GM12874 (cell line): ENCODE results near the gene INSL3.

ENCODE experiments used
- CTCF ChIP-seq: IDR thresholded peaks from 2 replicates; pipeline ENCODE4 v1.5.1; 2011; ENCODE audit warnings: low read depth, mild to moderate bottlenecking, control low read depth, low read length, moderate library complexity; ENCODE audit not compliant: insufficient read depth

The INSL3 gene

GRCh38 chr19:17862711-17863519 is 41.6 kb upstream of the INSL3 start:
- TF ChIP-seq CTCF, result no peak

DNA sequence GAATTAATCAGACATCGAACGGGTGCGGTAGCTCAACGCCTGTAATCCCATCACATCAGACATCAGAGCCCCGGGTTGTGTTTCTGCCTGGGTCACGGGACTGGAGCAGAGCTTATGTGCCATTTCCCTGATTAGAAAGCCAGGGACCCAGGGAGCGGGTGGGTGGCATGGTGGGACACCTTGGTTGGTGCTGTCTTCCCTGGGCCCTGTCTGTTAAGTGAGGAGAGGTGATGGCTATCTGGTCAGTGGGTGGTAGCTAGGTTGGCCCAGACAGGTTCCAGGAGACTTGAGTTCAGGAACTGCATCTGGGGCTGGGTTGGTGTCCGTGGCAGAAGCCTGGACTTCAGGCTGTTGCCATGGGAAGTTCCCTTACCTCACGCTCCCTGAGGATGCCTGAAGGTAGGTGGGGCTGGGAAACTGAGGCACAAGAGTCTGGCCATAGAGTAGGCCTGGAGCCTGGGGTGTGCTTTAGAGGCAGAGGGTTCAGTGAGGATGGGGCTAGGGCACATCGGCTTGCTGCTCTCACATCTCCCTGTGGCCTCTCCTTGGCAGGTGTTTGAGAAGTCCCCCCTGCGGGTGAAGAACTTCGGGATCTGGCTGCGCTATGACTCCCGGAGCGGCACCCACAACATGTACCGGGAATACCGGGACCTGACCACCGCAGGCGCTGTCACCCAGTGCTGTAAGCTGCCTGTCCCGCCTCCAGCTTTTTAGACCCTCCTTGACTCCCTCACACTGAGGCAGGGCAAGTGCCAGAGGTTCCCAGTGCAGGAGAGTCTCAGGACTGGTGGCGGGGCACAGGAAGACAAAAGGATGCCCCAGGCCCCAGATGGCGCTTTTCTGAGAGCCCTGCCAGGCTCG is 40.5 kb upstream of the INSL3 start:
- no peak for TF ChIP-seq CTCF

GRCh38 chr19:17860993-17861360 is 39.7 kb upstream of the INSL3 start:
- no peak for TF ChIP-seq CTCF

GRCh38 chr19:17860331-17860992 is 39.1 kb upstream of the INSL3 start:
- TF ChIP-seq CTCF, result no peak

DNA sequence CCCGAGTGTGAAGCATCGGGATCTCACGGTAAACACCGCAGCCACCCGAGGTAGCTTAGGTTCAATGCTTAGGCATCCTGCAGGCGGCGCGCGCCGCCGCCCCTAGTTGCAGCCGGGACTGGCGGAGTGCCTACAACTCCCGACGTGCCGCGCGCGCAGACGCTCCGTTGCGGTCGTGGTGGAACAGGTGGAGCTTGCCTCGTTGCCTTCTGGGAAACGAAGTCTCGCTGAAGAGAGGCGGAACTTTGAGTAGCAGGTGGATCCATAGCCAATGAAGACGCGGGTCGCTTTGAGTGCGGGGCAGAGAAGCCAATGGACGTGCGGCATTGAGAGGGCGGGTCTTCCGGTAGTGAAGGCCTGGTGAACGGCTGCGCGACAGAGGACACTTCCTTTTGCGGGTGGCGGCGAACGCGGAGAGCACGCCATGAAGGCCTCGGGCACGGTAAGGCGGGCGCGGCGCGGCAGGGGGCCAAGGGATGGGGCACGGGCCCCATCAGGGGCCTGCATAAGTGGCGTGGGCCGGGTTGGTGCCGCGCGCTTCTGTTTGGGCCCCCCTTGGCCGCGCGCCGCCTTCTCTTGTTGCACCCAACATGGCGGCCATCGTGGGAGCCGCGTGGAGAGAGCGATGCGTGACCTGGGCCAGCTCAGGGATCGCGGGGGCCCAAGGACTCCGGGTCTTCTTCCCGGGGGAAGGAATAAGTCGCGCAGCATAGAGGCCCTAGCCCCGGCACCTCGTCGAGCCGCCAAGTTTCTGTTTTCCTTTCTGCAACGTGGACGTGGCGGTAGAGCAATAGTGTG is 38.4 kb upstream of the INSL3 start, which contains the start of gene RPL18A:
RPL18A (plus strand) TSS at position 378 of the 798 bp plus-strand sequence; CDS start at position 425, 47 bp downstream.
- TF ChIP-seq CTCF, result peak; percentile 95

GRCh38 chr19:17855280-17856152 is 34.2 kb upstream of the INSL3 start:
- peak; percentile 99 for TF ChIP-seq CTCF
